GM18870 (cell line): Measurements from ENCODE around the gene WDR82.
A peak's percentile ranks its signal among the peaks of the same experiment; 100 is the strongest.
"Not testable (repeated sequence)": the region's sequence is repeated elsewhere in the genome, so short reads cannot be mapped to it uniquely, and the experiment has no call there.

Experiments
- ATAC-seq: cut with Tn5 transposase; IDR thresholded peaks from one replicate; pipeline ENCODE4 v1.9.1; 2021; ENCODE audit warnings: moderate library complexity; ENCODE audit not compliant: unreplicated experiment

Gene WDR82

DNA sequence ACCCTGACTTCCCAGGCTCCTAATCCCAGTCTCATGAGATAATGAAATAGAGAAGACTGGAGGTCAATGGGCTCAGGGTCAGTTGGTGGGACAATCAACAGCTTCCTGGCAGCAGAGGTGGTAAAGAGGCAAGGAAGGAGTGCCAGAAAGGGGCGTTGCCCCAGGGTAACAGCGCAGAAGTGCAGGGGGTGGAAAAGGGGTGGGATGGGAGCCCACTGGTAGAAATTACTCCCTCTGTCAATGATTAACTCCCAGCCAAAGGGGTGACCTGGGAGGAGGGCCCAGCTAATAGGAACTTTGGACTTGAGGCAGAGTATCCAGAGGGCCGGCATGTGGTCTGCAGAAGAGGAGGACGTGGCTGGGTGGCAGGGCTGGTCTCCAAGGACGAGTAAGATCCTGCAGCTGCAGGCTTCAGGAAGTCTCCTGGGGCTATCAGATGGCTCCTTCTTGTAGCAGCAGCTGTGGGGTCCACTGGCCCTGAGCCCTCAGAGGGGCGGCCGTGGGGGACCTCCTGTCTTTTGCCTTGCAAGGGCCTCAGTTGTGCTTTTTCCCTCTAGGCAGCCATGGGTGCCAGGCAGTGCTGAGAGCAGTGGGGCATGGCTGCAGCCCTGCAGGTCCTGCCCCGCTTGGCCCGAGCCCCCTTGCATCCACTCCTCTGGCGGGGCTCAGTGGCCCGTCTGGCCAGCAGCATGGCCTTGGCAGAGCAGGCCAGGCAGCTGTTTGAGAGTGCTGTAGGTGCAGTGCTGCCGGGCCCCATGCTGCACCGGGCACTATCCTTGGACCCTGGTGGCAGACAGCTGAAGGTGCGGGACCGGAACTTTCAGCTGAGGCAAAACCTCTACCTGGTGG, 11.5 kb upstream of the WDR82 start:
- ATAC-seq, result no peak

DNA sequence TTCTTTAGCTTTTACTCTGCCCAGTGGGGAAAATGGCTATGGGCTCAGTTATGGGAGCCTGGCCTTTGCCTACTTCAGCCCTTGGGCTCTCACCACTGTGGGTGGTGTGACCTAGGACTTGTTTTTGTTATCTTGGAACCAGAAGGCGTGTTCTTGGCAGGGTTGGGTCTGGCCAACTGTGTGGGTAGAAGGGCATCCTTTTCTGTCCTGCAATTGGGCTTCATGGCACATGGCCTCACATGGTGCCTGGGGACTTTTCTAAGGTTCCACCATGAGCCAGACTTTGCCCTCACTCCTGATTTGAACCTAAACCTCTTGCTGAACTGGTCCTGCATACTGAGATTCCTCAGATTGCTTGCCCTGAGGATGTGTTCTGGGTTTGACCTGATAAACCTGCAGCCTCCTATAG, 10.9 kb upstream of the WDR82 start:
- no peak for ATAC-seq

DNA sequence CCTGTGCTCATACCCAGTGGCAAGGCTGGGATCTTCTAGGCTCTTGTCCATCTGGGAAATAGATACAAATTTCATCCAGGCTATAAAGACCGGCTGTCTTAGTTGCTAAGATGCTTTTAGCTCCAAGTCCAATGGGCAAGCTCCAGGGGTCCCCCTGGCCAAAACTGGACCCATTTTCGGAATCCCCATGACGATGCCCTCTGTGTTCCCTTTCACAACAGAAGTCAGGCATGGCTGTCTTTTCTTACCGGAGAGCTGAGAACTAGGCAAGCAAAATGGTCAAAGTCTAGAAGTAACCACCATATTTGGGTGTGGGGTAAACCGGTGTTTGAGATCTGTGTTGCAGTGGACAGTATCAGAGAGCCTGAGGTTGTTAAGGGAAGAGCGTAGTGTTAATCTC, 10.2 kb upstream of the WDR82 start:
- ATAC-seq, result no peak

DNA sequence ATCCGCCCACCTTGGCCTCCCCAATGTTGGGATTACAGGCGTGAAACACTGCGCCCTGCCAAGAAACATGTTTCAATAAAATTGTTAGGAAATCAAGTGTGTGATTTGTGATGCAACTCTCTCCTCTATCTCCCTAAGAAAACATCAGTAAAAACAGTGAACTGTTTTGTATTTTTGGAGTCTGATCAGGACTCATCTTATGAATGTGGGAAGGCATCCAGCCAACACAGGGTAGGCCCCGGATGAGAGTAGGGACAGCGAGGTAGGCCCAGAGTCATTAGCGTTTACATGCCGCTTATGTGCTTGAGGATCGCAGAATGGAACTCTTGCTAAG, 8.3 kb upstream of the WDR82 start:
- no peak for ATAC-seq

DNA sequence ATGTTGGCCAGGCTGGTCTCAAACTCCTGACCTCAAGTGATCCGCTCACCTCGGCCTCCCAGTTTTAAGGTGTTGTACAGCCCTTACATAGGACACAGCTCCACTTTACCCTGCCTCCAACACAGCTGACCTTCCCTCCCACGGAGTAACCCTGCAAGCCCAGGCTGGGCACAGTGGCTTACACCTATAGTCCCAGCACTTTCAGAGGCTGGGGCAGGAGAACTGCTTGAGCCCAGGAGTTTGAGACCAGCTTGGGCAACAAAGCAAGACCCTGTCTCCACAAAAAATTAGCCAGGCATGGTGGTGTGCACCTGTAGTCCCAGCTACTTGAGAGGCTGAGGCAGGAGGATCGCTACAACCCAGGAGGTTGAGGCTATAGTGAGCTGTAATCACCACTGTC, 5.6 kb upstream of the WDR82 start:
- ATAC-seq, result not testable (repeated sequence)

DNA sequence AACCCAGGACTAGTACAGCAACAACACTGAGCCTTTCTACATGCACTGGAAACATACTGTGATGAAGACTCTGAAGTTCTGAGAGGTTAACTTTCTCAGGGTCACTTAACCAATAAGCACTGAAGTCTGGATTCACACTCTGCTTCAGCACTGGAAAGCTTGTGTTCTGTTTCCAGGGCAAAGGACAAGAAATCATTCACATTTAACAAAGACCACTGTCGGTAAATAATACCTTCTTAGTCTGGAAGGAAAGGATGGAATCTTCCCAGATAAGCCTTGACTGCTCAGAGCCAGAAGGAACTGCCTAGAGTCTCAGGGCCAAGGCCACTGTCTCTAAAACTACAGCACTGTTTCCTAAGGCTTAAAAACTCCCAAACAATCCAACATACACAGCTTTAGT, 4.9 kb upstream of the WDR82 start:
- ATAC-seq, result no peak

DNA sequence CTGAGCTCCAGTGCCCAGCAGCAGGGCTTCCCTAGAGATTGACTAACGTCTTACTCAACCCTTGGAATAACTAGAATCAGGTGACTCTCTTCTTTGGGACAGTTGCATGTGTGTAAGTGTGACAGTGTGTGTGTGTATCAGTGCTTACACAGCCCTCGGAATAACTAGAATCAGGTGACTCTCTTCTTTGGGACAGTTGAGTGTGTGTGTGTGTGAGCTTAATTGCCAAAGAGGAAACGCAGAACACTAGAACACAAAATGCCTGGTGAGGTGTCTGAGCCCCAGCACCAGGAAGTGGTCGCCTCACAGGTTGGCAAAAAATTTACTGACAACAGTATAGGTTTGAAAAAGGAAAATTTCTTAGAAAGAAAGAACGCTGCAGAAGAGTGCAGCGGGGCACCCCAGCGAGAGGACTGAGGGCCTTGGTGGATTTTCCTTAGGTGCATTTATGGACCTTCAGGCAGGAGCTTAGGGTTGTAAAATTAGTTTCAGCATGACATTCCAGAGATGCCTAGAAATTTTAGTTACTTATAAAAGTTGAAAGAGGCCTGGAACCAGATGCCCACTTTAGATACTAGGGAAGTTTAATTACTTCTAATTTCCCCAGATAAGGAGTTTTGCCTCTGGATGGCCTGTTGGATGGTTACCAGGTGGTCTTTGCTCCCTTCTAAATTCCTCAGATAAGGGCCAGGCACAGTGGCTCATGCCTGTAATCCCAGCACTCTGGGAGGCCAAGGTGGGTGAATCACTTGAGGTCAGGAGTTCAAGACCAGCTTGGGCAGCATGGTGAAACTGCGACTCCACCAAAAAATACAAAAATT, 3.7 kb upstream of the WDR82 start:
- ATAC-seq, result no peak

DNA sequence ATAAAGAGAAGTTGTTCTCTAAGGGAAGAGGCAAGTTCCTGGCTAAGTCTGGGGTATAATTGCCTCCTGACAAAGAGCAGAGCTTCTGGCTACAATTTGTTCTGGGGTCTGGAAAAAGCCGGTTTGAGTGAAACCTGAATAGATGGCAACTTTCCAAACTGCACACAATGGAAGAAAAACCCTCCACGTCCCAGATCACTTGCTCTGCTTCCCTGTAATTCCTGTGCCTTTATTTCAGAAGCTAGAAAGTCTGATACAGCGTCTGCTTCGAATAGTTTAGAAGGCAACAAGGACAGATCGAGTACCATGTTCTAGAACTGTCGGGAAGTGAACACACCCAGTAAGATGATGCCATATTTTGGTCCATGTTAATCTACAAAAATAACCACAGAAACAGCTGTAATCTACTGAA, 1.6 kb upstream of the WDR82 start:
- ATAC-seq, result no peak

DNA sequence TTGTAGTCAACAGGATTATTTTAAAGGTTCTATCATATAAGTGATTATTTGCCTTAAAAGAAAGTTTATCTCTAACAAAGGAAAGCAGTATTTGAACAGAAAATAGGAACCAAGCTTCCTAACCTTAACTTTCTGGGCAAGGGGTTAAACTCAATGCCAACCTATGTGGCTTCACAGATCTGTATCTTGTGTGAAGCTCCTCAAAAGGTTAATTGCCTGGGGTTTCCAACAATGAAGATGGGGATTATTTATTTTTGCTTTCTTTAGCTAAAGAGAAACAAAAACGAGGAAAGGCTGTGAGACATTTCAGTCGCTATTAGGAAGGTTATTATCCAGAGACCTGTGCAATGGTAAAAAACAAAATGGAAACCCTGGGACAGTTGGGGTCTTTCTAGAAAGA, 1.1 kb upstream of the WDR82 start:
- ATAC-seq, result no peak

DNA sequence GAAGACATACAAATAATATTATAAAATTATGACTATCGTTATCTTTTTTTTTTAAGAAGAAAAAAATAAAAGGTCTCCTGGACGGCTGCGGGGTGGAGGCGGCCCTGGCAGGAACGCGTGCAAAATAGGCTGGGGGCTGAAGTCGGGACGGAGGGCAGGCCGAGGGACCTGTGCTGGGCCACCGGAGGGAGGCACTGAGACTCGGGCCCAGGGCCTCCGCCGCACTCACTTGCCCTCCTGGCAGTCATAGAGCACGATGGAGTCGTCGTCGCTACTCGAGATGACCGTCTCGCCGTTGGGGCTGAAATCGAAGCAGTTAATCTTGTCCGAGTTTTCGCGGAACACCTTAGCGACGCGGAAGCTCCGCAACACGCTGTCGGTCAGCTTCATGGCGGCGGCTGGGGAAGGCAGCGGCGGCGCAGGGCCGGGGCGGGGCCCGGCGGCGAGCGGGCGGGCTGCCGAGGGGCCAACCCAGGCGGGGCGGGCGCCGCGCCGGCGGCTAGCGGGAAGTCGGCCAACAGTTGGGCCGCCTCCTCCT, 408 bp downstream of the WDR82 start:
- peak; percentile 52 for ATAC-seq

DNA sequence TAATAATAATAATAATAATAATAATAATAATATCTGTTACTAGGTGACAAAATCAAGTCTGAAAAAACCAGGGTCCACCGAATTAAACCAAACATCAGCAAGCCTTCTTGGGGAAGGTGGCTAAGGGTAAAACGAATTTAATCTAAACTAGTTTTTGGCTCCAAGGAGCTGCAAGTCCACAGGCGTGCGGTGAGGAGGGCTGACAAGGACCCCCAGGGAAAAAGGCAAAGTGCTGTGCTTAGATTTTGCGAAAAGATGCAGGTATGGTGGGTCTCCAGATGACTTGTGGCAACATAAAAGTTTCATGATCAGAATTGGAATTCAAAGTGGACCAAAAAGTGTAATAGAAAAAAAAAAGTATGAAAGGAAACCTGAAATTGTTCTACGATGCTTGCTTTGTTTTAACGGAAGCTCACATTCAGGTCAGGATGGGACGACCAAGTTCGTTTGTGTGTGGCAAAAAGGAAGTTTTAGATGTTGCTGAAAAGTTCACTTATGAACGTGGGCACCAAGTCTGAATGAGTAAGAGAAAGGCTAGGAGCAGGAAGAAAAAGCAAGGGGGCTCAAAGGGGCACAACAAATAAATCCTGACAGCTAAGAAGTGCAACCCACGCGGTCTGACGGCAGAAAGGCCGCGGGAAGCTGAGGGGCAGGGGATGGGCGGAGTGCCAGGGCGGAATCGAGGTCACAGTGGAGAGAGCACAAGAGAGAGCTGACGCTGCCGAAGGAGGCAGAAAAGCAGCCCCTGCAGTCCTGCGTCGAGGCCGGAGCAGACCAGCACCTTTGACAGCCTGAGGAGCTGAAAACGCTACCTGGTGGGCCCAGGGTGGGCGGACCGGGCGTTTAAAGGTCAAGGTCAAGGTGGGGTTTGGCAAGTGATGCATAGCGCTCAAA, 1.1 kb downstream of the WDR82 start:
- ATAC-seq, result no peak

DNA sequence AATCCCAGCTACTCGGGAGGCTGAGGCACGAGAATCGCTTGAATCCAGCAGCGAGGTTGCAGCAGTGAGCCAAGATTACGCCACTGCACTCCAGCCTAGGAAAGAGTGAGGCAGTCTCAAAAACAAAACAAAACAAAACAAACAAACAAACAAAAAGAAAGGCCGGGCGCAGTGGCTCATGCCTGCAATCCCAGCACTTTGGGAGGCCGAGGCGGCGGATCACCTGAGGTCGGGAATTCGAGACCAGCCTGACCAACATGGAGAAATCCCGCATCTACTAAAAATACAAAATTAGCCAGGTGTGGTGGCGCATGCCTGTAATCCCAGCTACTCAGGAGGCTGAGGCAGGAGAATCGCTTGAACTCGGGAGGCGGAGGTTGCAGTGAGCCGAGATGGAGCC, 3.7 kb downstream of the WDR82 start:
- ATAC-seq, result not testable (repeated sequence)

DNA sequence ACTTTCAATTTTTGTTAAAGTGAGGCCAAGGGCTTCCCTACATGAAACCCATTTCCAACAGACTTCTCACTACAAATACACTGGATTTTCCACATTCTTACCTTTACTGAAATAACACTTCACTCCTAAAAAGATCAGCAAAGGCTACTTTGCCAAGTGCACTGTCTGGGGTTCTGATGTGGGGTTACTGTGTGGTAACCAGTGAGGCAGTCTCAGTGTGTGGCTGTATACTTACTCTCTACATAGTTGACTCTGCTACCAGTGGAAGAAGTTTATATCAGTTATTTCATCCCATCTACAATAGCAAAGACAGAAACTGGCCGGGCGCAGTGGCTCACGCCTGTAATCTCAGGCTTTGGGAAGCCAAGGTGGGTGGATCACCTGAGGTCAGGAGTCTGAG, 5.6 kb downstream of the WDR82 start:
- no peak for ATAC-seq

DNA sequence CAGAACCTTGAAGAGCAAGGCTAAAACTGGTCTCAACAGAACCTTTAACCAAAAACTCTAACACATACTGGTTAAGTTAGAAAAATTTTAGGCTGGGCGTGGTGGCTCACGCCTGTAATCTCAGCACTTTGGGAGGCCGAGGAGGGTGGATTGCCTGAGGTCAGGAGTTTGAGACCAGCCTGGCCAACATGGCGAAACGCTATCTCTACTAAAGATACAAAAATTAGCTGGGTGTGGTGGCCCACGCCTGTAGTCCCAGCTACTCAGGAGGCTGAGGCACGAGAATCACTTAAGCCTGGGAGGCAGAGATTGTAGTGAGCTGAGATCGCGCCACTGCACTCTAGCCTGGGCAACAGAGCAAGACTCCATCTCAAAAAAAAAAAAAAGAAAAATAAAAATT, 6.3 kb downstream of the WDR82 start:
- not testable (repeated sequence) for ATAC-seq

DNA sequence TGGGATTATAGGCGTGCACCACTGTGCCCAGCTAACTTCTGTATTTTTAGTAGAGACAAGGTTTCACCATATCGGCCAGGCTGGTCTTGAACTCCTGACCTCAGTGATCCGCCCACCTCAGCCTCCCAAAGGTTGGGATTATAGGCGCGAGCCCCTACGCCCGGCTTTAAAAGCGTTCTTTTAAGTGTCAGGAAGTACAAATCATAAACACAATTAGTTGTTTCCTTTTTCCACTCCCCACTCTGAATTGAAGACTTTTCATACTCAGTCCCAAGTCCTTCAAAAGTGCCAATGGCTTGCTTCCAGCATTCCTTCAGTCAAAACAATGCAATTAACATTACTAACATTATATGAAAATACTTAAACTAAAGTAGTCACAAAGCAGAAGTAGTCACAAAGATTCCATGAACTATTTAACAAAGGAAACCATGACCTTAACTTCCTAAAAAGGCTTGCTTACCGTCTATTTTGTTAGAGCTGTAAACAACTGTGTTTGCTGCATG, 8.1 kb downstream of the WDR82 start:
- ATAC-seq, result no peak

DNA sequence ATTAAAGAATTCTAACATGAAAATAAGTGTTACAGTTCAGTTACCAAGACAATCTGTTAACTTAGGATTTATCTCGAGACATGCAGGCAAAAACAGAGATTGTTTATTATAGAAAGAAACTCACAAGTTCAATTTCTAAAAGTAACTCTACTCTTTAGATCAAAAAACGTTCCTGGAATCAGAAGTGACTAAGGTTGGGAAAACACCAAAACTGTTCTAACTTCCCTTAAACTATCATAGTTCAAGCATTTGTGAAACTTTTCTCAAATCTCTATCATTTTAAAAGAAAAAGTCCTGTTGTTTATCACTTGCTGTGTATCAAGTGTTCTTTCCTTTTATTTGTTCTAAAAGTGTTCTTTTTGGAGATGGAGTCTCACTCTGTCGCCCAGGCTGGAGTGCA, 8.7 kb downstream of the WDR82 start:
- ATAC-seq, result no peak

DNA sequence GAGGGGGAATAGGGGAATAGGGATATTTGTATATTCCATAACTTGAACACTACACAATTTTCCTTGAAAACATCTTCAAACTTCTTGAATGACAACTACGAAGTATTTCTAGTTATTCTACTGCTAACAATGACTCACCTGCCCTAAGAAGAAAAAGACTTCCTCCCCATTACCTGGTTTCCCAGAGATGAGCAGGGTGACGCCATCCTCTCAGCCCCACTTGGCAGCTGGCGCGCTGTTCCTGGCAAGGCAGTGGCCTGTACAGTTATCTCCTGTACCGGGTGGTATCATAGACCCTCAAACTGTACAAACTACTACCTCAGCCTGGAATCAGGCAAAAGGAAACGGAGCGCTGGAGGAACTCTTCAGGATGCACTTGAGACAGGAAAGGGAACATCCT, 10.4 kb downstream of the WDR82 start:
- ATAC-seq, result no peak

DNA sequence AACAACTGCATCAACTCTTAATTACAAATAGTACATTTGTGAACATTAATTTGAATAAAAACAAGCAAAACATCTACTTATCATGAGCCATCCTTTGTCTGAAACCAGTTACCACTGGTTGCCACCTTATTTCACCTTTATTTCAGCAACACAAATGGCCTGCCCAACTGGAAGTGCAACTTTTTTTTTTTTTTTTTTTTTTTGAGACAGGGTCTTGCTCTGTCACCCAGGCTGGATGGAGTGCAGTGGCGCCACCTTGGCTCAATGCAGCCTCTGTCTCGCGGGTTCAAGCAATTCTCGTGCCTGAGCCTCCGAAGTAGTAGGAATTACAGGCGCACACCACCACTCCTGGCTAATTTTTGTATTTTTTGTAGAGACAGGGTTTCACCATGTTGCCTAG, 13.1 kb downstream of the WDR82 start:
- no peak for ATAC-seq

DNA sequence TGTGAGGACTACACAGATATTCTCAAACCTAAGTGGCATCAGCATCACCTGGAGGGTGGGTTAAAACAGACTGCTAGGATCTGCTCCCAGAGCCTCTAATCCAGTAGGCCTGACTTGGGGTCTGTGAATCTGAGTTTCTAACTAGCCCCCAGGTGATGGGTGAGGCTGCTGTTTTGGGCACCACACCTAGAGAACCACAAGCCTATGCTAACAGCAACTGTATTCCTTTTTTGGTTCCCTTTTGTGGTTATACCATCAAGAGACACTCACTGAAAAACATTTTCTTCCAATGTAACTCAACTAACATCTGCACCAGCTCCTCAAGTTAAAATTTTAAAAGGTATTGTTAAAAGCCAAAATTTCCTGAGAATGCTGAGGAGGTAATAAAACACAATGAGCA, 16.0 kb downstream of the WDR82 start:
- no peak for ATAC-seq

DNA sequence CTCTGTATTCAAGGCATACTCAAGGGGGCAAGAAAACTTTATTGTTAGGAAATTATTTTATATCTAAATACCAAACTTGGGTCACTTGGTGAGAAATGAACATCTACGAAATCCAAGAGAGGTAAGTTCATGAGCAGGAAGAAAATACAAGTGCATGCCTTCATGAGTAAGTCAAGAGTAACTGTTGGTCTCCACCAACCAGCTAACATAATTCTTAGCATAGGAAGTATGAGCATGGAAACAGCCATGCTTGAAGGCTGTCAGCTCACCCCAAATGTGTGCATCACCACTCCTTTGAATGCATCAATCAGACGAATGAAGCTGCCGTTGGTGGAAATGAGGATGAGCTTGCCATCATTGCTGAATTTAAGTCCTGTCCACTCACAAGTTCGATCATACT, 19.0 kb downstream of the WDR82 start:
- ATAC-seq, result no peak

DNA sequence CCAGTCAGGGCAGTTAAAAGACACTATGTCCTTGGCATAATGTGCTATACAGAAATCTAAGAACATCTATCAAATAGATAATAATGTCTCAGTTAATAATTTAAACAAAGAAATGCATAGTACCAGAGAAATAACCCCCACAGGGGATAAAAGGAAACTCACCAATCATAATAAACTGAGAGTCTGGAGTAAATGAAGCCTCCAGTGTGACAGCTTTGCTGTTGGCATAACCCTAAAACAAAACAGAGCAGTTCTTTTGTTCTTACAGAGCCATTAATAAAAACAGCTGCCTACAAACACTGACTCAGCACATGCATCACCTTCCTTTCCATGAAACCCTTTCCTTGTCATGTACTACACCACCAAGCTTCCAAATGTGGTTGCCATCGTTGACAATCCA, 19.4 kb downstream of the WDR82 start:
- no peak for ATAC-seq
